Measurements from ENCODE around the gene INPP5A. TPM values are rescaled to one million over a fixed set of nuclear protein-coding genes. Genes with fewer than 3 reads are reported as not detected.
"Not testable (repeated sequence)": the region's sequence is repeated elsewhere in the genome, so short reads cannot be mapped to it uniquely, and the experiment has no call there.

The INPP5A gene
- total RNA-seq: 10 to 100 TPM; 11.0 to 14.9 TPM

GRCh38 chr10:132537684-132538001, at the start of gene INPP5A:
Gene INPP5A (plus strand): TSS chr10:132537787. CDS start chr10:132538097, 310 bp downstream.
- DNase-seq (no peak), ATAC-seq (replicated peaks in 1 of 2) (peak; percentile 86)
- peak within 1 kb of the TSS; percentile 77 to 97 for H3K4me3 Mint-ChIP-seq
- no peaks in the 10 kb centered on the region for H3K9me3 Mint-ChIP-seq
- peaks cover 0 to 3% of the 10 kb centered on the region in 2 donors for H3K36me3 Mint-ChIP-seq (ENCODE audit: insufficient read depth in 2 of 2)
- peak within 1 kb of the TSS; percentile 73 for H3K27ac Mint-ChIP-seq
- H3K27me3 Mint-ChIP-seq (ENCODE audit: low read depth): no peaks in the 10 kb centered on the region
- peaks cover 56% of the 10 kb centered on the region for H3K4me1 Mint-ChIP-seq (ENCODE audit: low read depth)

GRCh38 chr10:132488231-132488821, 49.3 kb upstream of the INPP5A start:
- Mint-ChIP-seq H3K4me3 (no peak overlapping the region), H3K27me3 (ENCODE audit: low read depth) (no peaks in the 10 kb centered on the region), H3K36me3 (ENCODE audit: insufficient read depth in 2 of 2) (no peaks in the 10 kb centered on the region), H3K4me1 (ENCODE audit: low read depth) (no peaks in the 10 kb centered on the region), H3K27ac (no peak overlapping the region), H3K9me3 (no peaks in the 10 kb centered on the region)
- DNase-seq (no peak), ATAC-seq (replicated peaks in 1 of 2) (no peak)

GRCh38 chr10:132489053-132489703, 48.4 kb upstream of the INPP5A start:
- no peaks in the 10 kb centered on the region for H3K4me1 Mint-ChIP-seq (ENCODE audit: low read depth)
- DNase-seq: no peak
- H3K9me3 Mint-ChIP-seq: no peaks in the 10 kb centered on the region
- no peaks in the 10 kb centered on the region for H3K27me3 Mint-ChIP-seq (ENCODE audit: low read depth)
- no peak for ATAC-seq (replicated peaks in 1 of 2)
- H3K36me3 Mint-ChIP-seq (ENCODE audit: insufficient read depth in 2 of 2): no peaks in the 10 kb centered on the region
- no peak overlapping the region for H3K27ac Mint-ChIP-seq
- H3K4me3 Mint-ChIP-seq: no peak overlapping the region

- DNase-seq (no peak), ATAC-seq (replicated peaks in 1 of 2) (no peak)
- no peak overlapping the region for H3K4me3 Mint-ChIP-seq
- no peak overlapping the region for H3K27ac Mint-ChIP-seq
- no peaks in the 10 kb centered on the region for H3K36me3 Mint-ChIP-seq (ENCODE audit: insufficient read depth in 2 of 2)
- no peaks in the 10 kb centered on the region for H3K27me3 Mint-ChIP-seq (ENCODE audit: low read depth)
- no peaks in the 10 kb centered on the region for H3K9me3 Mint-ChIP-seq
- H3K4me1 Mint-ChIP-seq (ENCODE audit: low read depth): no peaks in the 10 kb centered on the region
These were observed 47.7 kb upstream of the INPP5A start for GRCh38 chr10:132489704-132490534.

- H3K27ac Mint-ChIP-seq; DNase-seq; H3K4me1 Mint-ChIP-seq (ENCODE audit: low read depth); H3K4me3 Mint-ChIP-seq; ATAC-seq (replicated peaks in 1 of 2); H3K27me3 Mint-ChIP-seq (ENCODE audit: low read depth); H3K9me3 Mint-ChIP-seq; H3K36me3 Mint-ChIP-seq (ENCODE audit: insufficient read depth in 2 of 2): not testable (repeated sequence)
These were observed 46.1 kb upstream of the INPP5A start for GRCh38 chr10:132491534-132491933.

- Mint-ChIP-seq H3K4me3 (no peak overlapping the region), H3K36me3 (ENCODE audit: insufficient read depth in 2 of 2) (no peaks in the 10 kb centered on the region), H3K27me3 (ENCODE audit: low read depth) (no peaks in the 10 kb centered on the region), H3K27ac (no peak overlapping the region), H3K9me3 (no peaks in the 10 kb centered on the region), H3K4me1 (ENCODE audit: low read depth) (no peaks in the 10 kb centered on the region)
- DNase-seq: no peak
- ATAC-seq (replicated peaks in 1 of 2): no peak
These were observed 45.1 kb upstream of the INPP5A start for GRCh38 chr10:132492323-132493025.

- Mint-ChIP-seq H3K9me3 (no peaks in the 10 kb centered on the region), H3K4me1 (ENCODE audit: low read depth) (no peaks in the 10 kb centered on the region)
These were observed 44.3 kb upstream of the INPP5A start for GRCh38 chr10:132493246-132493755.

GRCh38 chr10:132493756-132494290, 43.8 kb upstream of the INPP5A start:
- Mint-ChIP-seq H3K27ac (no peak overlapping the region), H3K4me1 (ENCODE audit: low read depth) (no peaks in the 10 kb centered on the region), H3K36me3 (ENCODE audit: insufficient read depth in 2 of 2) (no peaks in the 10 kb centered on the region), H3K27me3 (ENCODE audit: low read depth) (no peaks in the 10 kb centered on the region), H3K4me3 (no peak overlapping the region), H3K9me3 (no peaks in the 10 kb centered on the region)
- DNase-seq (no peak), ATAC-seq (replicated peaks in 1 of 2) (no peak)

More at GRCh38 chr10:132493246-132493755, 44.3 kb upstream of the INPP5A start:
- Mint-ChIP-seq H3K36me3 (ENCODE audit: insufficient read depth in 2 of 2) (no peaks in the 10 kb centered on the region), H3K4me3 (no peak overlapping the region), H3K27ac (no peak overlapping the region), H3K27me3 (ENCODE audit: low read depth) (no peaks in the 10 kb centered on the region)
- ATAC-seq (replicated peaks in 1 of 2): no peak
- no peak for DNase-seq

- Mint-ChIP-seq H3K9me3 (no peaks in the 10 kb centered on the region), H3K27ac (no peak overlapping the region), H3K27me3 (ENCODE audit: low read depth) (no peaks in the 10 kb centered on the region), H3K4me3 (no peak overlapping the region), H3K36me3 (ENCODE audit: insufficient read depth in 2 of 2) (no peaks in the 10 kb centered on the region), H3K4me1 (ENCODE audit: low read depth) (no peaks in the 10 kb centered on the region)
- no peak for DNase-seq
- no peak for ATAC-seq (replicated peaks in 1 of 2)
These were observed 42.5 kb upstream of the INPP5A start for GRCh38 chr10:132494866-132495630.

- no peak for DNase-seq
- Mint-ChIP-seq H3K4me1 (ENCODE audit: low read depth) (no peaks in the 10 kb centered on the region), H3K9me3 (no peaks in the 10 kb centered on the region), H3K36me3 (ENCODE audit: insufficient read depth in 2 of 2) (no peaks in the 10 kb centered on the region), H3K27ac (no peak overlapping the region), H3K27me3 (ENCODE audit: low read depth) (peaks cover 6% of the 10 kb centered on the region), H3K4me3 (no peak overlapping the region)
- ATAC-seq (replicated peaks in 1 of 2): no peak
These were observed 41.1 kb upstream of the INPP5A start for GRCh38 chr10:132496360-132497062.

GRCh38 chr10:132497063-132497680, 40.4 kb upstream of the INPP5A start:
- ATAC-seq (replicated peaks in 1 of 2) (no peak), DNase-seq (no peak)
- H3K4me1 Mint-ChIP-seq (ENCODE audit: low read depth): no peaks in the 10 kb centered on the region
- no peaks in the 10 kb centered on the region for H3K36me3 Mint-ChIP-seq (ENCODE audit: insufficient read depth in 2 of 2)
- no peak overlapping the region for H3K4me3 Mint-ChIP-seq
- H3K27me3 Mint-ChIP-seq (ENCODE audit: low read depth): peaks cover 6% of the 10 kb centered on the region
- H3K9me3 Mint-ChIP-seq: no peaks in the 10 kb centered on the region
- no peak overlapping the region for H3K27ac Mint-ChIP-seq
